Medulla oblongata (tissue), 1 donor: Measurements from ENCODE around the gene PPP2R3A.

Source experiments
- DNase-seq: peaks from one replicate; pipeline ENCODE4 v3.0.0-alpha.2; 2015; ENCODE audit errors: extremely low spot score

PPP2R3A gene

GRCh38 chr3:136196064-136196400 lies 230.5 kb downstream of the PPP2R3A start, which contains the start of gene MSL2:
TSS of gene MSL2 (minus strand) at chr3:136196335. CDS start at chr3:136195113, 1,222 bp downstream.
- no peak for DNase-seq

- DNase-seq = peak; percentile 99
Measured at GRCh38 chr3:136196401-136197158, 231.1 kb downstream of the PPP2R3A start.

GRCh38 chr3:136197159-136197793 lies 231.7 kb downstream of the PPP2R3A start:
- no peak for DNase-seq
